Activated effector memory CD4-positive, alpha-beta T cell treated with Interleukin-2 at 50 U/mL for 16 hours (primary cell): ENCODE measurements around the gene RNF19B.

ENCODE experiments used
- DNase-seq: peaks from one replicate; pipeline ENCODE4 v3.0.0-alpha.2; 2020

RNF19B gene

DNA sequence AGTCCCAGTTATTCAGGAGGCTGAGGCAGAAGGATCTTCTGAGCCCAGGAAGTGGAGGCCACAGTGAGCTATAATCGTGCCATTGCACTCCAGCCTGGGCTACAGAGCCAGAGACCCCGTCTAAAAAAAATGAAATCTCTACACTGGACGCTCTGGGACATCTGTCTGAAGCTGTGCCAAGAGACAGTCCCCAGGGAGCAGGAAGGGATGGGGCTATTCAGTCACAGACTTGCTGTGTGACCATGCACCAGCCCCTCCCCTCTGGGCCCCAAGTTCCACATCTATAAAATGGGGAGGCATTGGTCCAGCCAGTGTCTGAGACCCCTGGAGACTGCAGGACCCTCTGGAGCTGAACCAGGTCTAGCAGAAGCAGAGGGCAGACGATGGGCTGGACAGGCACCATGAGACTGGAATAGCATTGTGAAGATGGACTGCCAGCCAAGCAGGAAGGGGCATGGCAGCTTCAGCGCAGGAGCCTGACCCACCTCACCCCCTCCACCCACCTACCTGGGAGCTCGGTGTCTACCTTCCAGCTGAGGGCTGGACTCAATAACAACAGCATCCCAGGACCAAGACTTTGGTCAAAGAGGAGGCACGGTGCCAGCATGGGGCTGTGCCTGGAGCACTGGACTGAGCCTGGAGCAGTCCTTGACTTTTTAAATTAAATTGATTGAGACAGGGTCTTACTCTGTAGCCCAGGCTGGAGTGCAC lies 64.9 kb downstream of the RNF19B start:
- DNase-seq: no peak

DNA sequence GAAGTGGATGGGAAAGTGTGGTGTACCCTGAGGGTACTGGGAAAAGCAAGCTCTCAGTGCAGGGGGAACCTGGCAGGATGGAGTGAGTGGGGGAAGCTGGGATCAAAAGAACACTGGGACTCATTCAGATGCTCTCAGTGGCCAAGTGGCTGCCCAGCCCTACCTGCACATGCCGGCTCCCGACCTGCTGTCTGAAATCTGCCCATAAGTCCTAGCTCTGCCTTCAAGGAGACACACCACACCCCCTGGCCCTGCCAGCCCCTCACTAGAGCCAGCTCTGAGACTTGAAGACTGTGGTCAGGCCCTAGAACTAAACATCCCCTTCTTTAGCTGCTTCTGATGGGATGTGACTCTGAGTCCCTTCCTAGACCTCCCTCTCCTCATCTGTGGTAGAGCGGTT lies 65.7 kb downstream of the RNF19B start:
- no peak for DNase-seq

DNA sequence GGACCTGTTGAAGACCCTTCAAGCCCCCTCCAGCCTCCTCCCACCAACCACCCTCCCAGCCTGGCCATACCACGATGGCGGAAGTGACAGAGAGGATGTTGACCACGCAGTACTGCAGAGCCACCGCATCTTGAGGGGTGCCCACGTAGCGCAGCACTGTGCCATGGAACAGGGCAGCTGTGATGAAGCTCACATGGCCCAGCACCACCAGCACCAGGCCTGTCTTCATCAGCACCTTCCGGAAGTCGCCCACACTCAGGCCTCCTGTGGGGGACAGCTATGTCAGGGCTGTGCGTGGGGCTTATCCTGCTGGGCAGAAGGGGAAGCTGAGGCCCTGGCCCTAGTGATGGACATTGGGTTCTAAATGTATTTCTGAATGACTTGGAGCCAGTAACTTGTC lies 66.6 kb downstream of the RNF19B start:
- DNase-seq: no peak

DNA sequence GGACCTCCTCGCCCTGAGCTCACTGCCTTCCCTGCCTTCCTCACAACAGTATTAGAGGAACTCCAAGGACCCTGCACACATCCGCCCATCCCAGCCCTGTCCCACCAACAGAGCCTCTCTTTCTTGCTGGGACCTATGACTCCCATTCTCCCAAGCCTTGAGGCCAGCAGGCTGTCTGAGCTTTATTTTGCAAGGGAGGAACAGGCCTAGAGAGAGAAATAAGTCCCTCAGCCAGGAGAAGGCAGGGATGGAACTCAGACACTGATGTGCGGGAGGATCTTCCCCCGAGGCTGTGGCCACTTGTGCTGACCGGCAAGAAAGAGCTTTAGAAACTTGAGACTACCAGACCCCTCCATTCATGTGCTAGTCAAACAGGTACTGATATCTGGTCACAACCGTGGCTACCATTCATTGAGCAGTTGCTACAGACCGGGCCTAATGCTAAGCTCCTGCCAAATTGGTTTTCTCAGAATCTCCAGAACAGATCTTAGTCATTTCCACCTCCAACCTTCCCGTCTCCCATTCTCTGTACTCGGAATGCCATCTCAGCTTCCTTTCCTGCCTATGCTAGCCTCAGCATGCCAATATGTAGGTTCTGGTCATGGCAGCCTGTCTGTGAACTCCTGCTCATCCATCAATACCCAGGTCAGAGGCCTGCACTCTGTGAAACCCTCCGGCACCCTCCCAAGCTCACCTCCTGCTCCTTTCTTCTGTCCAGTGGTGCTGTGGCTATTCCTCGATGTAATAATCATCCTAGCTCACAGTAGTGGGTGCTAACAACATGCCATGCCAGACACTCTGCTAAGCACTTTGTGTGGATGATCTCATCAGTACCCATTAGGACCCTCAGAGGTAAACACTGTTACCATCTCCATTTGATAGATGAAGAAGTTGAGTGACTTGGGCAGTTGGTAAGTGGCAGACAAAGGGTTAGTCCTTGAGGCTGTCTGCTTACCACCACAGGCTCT lies 67.2 kb downstream of the RNF19B start:
- no peak for DNase-seq

DNA sequence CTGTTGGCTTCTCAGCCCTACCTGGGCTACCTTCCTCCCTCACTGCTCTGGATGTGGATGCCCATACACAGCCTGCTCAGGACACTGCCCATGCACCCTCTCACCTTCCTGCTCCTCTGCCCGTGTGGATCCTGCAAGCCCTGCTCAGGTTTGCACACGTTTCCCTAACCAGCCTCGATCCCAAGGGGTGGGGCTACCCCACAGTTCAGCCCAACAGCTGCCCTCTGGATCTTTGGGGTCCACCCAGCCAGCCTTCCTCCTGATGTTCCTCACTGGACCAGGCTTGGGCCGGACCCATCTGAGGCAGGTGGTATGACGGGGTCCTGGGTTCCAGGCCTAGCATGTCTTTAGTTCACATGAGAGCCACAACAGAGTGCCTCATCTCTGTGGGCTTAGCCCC lies 68.2 kb downstream of the RNF19B start:
- DNase-seq: no peak

DNA sequence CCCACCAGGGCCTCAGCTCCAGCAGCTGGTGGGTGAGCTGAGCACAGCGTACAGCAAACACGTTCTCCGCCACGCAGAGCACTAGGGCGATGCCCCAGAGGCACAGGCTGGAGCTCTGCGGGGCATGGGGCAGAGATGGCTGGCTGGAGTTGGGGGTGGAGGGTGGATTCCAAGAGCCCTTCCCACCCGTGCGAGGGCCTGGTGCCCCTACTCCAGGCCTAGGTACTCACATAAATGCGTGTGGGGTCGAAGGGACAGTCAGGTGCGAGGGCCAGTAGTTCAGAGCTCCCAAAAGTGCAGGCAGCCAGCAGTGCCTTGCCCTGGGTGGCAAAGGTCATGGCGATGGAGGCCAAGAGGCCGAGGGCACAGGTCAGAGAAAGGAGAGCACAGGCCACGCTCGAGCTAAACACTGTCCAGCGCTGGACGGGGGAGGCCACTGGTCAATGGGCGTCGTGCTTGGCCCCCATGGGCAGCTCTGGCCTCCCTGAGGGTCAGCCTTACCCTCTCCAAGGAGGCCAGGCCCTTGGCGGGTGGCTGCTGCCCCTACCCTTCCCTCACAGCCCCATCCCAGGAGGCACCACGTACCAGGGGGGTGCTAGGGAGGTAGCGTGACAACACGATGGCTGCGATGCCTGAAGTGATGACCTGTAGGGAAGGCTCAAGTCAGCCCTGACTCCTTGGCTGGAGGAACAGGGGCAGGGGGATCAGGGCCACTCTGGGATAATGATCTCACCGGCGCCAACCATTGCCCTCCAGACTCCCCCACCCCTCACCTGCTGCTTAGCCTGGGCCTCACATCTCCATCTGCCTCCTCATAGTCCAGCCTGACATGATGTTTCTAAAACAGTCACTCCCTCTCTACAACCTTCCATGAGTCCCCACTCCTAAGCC lies 69.0 kb downstream of the RNF19B start:
- no peak for DNase-seq

DNA sequence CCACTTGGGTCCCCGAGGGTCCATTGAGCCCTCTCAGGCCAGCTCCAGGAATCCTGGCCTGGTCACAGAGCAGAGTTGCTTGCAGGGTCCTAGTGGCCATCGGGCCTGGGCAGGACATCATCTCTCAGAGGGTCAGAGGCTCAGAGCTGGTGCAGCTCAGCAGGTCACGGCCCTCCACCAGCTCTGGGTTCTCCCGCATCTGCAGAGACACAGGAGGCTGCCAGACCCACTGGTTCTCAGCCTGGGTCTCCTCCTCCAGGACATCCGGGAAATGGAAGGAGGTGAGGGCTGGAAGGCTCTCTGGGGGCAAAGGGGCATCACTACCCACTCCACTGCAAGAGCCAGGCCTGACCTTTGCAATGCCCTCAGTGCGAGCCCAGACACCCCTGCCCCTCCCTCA lies 69.9 kb downstream of the RNF19B start:
- DNase-seq: no peak

DNA sequence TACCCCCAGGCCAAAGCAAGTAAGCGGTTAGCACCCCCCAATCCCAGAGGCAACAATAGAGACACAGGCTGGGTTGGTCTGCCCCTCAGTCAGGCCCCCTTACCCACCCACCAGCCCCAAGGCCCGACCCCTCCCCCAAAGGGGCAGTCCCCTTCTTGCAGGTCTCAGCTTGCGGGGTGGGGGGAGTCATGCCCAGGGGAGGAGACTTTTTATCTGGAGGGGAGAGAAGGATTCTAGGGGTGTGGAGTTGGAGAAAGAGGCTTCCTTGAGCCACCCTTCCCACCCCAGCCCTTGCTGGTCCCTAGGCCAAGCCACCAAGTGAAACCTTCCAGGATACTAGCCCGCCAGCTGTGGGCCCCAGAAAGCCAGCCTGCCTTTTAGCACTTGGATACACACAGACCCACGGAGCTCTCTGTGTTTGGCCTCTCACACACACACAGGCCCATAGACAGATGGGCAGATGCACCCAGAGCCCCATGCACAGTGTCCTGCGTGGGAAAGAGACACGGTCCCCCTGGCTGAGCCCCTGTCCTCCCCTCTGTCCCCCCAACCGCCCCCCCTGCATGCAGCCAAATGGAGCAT lies 70.5 kb downstream of the RNF19B start:
- DNase-seq: no peak

DNA sequence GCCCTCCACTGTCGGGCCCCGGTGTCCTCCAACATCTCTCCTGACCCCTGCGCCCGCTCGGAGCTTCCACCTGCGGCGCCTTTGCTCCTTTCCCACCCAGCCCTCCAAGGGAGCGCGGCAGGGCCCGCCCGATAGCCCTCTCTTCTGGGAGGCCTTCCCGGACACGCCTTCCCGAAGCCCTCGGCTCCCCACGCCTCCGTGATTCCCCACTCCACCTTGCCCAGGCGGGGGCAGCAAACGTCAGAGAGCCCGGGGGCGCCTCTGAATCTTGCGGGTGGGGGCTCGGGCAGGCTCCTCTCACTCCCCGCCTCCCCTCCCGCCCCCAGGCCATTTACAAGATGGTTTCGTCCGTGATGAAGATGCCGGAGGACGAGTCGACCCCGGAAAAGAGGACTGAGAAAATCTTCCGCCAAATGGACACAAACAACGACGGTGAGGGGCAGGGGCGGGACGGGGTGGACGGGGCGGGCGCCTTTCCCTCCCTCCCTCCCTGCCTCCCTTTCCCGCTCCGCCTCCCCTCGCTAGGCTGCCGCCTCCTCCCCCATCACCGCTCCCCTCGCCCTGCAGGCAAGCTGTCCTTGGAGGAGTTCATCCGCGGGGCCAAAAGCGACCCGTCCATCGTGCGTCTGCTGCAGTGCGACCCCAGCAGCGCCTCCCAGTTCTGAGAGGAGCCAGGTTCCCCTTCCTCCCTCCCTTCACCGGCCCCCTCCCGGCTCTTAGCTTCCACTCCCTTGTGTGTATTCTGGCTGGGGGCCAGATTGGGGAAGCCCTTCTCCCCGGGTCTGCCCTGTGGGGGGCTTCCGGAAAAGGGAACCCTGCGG lies 71.2 kb downstream of the RNF19B start:
- DNase-seq: no peak

DNA sequence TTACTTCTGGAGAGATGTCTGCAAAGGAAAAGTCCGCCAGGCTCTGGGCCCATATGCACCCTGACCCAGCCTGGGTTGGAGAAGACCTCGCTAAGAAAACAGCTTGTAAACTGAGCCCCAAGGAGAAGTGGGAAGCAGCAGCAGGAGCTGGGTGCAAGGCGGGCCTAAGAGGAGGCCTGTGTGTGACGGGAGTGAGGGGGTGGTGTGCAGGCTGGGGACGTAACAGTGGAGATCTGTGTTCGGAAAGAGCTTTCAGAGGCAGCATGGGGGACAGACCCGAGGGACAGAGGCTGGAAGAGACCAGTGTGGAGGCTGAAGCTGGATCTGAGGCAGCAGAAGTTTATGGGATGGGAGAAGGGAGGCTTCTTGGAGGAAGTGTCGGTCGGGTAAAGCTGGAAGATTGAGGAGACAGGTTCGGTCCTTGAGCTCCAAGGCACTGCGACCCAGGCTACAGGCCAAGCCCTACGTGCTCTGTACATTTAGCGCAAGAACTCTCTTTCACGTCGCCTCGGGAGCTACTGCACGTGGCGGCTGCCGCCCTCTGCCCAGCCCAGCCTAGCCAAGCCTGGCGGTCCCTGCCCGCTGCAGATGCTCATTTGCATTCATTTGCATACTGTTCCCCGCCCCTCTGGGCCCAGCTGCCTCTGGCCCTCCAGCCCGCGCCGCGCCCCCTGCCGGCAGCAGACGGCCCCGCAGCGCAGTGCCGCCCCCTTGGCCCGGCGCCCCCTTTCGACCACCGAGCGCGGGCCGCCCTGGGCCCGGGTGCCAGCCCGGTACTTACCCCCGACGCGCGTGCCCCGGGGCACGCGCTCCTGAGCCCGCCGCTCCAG lies 72.0 kb downstream of the RNF19B start:
- no peak for DNase-seq

DNA sequence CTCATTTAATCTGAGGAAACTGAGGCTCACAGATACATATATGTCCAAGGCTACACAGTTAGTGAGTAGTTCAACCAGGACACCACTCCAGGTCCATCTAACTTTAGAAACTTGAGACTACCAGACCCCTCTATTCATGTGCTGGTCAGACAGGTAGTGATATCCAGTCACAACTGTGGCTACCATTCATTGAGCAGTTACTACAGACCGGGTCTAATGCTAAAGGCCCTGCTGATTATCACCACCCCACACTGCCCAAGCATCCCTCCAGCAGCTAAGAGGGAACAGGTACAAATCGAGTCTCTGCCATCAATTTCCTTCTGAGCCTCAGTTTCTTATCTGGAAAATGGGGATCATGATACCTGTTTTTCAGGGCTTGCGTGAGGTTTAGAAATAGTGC lies 73.0 kb downstream of the RNF19B start:
- no peak for DNase-seq

DNA sequence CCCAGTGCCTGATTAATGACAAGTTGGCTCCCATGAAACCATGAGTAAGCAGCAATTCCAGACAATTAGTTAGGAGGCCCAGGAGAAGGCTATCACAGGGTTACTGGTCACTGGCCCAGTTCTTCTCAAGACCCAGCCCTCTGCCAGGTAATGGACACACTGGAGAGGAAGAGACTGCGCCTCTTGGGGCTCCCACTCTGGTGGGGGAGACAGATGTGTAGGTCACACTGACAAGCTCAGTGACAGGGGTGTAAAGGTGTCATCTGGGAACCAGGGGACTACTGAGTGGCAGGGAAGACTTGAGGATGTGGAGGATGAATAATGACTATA lies 73.4 kb downstream of the RNF19B start:
- no peak for DNase-seq

DNA sequence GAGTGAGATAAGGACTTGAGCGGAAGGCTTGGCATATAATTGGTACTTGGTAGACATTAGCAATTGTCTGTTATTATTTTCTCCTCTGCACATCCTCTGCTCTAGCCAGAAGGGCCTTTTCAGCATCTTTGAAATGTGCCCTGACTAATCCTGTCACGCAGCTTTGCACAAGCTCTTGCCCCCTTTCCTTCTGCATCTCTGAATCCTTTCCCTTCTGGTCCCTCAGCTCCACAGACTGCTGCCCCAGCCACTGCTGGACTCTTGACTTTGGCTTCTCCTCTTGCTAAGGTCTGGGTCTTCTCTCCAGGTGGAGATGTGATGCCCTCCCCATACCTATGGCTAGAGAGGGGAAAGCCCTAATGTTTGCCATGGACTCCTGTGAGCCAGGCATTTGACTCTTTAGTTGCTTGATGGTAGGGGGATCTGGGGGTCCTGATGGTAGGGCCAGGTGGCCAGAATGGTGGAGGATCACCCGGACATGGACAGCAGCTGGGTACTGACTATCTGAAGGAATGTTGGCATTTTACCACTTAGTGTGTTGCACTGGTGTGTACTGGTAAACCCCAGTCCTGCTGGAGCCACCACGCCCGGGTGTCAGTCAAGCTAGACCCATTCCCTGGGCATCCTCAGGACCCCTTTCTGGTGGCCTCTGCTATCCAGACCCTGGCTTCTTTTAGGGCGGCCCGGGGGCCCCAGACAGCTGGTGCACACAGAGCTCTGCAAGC lies 73.9 kb downstream of the RNF19B start:
- no peak for DNase-seq

DNA sequence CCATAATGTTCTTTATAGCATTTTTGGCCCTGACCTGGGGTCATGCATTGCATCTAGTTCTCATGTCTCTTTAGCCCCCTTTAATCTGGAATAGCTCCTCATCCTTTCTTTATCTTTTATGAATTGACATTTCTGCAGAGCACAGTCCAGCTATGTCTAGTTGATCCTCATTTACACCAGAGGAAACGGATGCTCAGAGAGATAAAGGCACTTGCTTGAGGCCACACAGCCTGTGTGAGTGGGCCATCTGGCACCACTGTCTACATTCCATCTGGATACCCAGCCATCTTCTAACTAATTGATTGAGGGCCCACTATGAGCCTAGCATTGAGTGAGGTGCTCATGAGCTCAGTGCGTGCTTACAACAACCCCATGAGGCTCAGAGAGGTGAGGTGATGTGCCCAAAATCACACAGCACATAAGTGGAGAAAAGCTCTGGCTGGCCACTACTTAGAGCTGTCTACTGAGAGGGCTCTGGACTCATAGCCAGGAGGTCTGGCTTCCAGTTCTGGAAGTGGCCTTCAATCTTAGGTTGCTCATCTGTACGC lies 74.8 kb downstream of the RNF19B start:
- no peak for DNase-seq

DNA sequence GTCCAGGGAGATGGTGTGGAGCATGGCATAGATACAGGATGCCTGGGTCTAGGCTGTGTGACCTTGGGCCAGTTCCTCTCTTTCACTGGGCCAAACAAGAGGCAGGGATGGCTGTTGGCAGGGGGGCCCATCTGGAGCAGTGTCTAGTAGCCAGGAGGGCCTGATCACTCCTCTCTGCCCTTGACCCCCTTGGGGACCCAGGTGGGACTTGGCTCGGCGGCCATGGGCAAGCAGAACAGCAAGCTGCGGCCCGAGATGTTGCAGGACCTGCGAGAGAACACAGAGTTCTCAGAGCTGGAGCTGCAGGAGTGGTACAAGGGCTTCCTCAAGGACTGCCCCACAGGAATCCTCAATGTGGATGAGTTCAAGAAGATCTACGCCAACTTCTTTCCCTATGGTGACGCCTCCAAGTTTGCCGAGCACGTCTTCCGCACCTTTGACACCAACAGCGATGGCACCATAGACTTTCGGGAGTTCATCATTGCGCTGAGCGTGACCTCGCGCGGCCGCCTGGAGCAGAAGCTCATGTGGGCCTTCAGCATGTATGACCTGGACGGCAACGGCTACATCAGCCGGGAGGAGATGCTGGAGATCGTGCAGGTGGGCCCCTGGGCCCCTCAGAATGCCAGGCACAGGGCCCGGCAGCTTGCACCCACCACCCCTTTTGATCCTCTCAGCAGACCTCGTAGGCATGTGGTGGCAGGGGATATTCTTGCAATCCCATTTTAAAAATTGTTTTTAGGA lies 75.8 kb downstream of the RNF19B start:
- no peak for DNase-seq

DNA sequence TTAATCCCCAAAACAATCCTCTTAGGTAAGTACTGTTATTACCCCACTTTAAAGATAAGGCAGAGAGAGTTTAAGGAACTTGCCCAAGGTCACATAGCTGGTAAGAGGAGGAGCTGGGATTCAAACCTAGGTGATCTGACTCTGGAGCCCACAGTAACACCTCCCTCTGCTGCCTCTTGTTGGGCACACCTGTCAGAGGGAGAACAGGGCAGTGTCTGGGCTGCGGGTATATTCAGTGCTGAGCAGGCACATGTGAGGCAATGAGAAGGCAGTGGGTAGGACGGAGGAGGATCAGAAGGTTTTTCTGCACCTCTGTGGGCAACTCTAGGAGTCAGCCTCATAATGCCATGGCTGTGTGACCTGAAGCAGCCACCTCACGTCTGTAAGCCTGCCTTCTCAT lies 76.5 kb downstream of the RNF19B start:
- no peak for DNase-seq

DNA sequence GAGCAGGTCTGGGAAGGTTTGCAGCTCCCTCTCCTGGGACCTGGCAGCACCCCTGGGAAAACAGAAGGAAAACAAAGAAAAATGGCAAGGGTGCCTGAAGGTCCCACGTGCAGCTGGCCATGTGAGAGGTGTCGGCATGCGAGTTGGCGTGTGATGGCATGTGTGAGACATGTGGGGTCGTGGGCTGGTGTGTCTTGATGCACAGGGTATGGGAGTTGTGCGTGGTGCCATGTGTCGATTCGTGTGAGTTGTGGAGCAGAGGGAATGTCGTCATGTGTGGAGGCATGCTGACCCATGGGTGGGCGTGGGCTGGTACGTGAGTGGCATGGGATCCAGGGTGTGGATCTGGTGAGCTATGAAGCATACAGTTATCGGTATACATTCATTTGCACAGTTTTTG lies 77.0 kb downstream of the RNF19B start:
- DNase-seq: no peak

DNA sequence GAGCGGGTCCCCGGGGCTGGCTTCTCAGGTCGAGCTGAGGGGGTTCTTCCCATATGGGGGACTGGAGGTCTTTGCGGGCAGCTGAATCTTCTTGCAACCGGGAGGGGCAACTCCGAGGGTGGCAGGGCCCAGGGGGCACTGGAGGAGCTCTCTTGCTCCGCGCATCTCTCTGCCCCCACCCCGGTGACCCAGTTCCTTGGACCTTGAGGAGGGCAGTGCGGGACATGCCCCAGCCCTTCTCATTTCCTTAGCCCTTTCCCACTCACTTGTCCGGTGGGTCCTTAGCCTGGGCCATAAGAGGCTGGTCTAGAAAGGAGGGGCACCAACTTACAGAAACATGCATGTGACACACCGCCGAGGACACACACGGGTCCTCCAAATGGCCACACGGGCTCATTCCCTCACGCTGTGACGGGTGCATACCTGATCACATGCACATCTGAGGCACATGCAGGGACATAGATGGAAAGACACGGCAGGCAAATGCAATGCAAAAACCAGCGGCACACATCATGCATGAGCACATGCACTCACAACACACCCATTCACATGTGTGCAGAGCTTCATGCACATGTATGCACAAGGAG lies 77.7 kb downstream of the RNF19B start:
- DNase-seq: no peak
